Measurements from ENCODE around the gene INTS11.

Gene INTS11

DNA sequence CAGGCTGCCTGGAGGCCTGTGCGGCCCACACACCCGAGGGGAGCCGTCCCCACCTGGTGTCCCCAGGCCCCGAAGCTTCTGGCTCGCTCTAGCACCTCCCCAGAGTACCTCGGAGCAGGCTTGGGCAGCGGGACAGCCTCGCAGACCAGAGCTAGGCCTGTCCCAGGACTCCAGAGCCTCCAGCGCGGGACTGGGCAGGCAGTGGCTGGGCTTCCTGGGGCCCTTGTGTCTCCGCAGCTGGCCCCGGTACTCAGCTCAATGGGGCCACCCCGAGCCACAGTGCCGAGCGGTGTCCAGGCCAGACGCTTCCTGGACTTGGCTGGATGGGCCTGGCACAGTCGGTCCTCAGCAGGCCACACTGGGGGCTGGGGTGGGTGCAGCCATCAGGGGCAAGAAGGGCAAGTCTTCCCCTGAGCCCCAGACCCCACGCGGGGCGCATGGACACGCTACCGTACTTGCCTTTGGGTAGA, 39.3 kb downstream of the INTS11 start:
- DNase-seq (ENCODE audit: low read depth): no peak

- no peak for DNase-seq (ENCODE audit: low read depth)
These were observed 40.0 kb downstream of the INTS11 start for GRCh38 chr1:1284221-1285101.

- DNase-seq (ENCODE audit: low read depth): no peak
These were observed 40.6 kb downstream of the INTS11 start for GRCh38 chr1:1283821-1284220.

- peak; percentile 36 for DNase-seq (ENCODE audit: low read depth)
These were observed 41.5 kb downstream of the INTS11 start for GRCh38 chr1:1282998-1283397.

GRCh38 chr1:1281533-1282321, 42.7 kb downstream of the INTS11 start:
- peak; percentile 59 for DNase-seq (ENCODE audit: low read depth)

- no peak for DNase-seq (ENCODE audit: low read depth)
These were observed 43.5 kb downstream of the INTS11 start for GRCh38 chr1:1280782-1281481.

DNA sequence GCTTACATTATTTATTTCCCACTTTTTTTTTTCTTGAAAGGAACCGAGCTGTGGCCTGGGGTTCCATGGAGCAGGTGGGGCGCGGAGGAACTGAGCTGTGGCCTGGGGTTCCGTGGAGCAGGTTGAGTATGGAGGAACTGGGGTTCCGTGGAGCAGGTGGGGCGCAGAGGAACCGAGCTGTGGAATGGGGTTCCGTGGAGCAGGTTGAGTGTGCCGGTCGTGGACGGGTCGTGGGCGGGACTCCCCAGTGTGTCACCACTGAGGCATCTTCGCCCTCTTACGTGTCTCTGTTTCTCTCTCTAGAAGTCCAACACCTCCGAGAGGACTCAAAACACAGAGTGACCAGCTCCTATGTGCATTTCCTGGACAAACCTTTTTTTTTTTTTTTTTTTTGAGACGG, 45.4 kb downstream of the INTS11 start:
- no peak for DNase-seq (ENCODE audit: low read depth)

DNA sequence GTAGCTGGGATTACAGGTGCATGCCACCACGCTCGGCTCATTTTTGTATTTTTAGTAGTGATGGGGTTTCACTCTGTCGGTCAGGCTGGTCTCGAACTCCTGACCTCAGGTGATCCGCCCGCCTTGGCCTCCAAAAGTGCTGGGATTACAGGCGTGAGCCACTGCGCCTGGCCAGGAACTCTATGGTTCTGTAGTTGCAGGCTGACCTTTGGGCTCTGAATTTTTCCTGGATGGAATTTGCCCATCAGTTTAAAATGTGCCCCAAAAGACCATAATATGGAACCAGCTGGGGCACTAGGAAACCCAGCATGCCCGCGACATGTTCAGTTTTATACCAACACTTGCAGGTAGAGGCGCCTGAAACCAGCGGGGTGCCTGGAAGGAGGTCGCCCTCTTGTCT, 45.8 kb downstream of the INTS11 start:
- no peak for DNase-seq (ENCODE audit: low read depth)

DNA sequence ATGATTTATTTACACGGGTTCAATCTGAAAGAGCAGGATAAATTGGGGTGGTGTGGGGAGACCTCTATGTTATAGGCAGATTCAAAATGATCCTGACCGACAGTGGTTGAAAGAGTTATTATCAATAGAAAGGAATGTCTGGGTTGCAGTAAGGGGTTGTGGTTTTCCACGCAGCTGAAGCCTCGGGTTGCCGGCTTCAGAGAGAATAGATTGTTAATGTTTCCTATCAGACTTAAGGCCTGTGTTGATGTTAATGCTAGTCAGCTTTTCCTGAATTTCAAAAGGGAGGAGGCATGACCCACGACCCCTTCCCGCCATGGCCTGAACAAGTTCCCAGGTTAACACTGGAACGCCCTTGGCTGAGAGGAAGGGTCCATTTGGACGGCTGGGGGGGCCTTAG, 48.6 kb downstream of the INTS11 start:
- peak; percentile 47 for DNase-seq (ENCODE audit: low read depth)

- no peak for DNase-seq (ENCODE audit: low read depth)
These were observed 49.5 kb downstream of the INTS11 start for GRCh38 chr1:1274931-1275431.

DNA sequence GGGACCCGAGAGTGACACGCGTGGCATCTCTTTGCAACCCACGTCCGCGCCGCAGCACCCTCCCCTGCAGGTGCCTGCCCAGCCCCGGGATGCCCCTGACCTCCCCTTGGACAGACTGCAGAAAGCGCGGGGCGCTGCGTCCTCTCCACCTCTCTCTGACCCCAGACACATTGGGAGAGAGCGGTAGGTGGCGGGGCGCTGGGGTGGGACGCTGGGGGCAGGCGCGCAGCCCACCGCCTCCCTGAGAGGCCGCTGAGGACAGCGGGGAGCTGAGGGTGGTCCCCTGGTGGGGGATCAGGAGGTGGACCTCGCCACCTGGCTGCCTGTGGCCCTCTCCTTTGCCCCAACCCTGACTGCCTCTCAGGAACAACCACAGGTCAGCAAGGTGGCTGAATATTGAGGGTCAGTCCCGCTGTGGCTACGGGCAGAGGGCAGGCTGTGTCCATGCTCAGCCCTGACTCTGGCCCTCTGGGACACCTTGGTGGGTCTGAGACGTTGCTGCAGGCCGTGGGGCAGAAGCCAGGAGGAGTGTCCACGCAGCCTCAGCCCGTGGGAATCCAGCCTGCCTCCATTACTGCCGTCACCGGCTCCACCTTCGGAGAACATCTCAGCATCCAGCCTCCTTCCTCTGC, 50.0 kb downstream of the INTS11 start:
- DNase-seq (ENCODE audit: low read depth): no peak

GRCh38 chr1:1273512-1274298, 50.8 kb downstream of the INTS11 start, which contains the start of gene UBE2J2:
Gene UBE2J2 (minus strand): TSS chr1:1273854. CDS start chr1:1267992, 5,862 bp downstream.
- peak; percentile 92 for DNase-seq (ENCODE audit: low read depth)

DNA sequence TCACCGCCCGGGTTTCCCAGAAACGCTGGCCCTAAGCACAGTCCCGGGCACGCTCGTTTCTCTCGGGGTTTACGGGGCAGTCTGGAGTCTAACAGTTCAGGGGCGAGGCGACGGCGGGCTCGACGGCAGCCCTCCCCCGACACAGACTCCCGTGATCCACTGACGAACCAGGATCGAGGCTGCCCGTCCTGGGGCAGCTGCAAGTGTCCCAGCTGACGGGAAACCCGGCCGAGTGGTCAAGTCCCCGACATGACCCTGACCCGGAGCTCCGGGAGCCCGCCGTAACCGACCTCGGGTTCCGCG, 51.3 kb downstream of the INTS11 start:
- DNase-seq (ENCODE audit: low read depth): no peak

- no peak for DNase-seq (ENCODE audit: low read depth)
These were observed 51.9 kb downstream of the INTS11 start for GRCh38 chr1:1272341-1273208.

DNA sequence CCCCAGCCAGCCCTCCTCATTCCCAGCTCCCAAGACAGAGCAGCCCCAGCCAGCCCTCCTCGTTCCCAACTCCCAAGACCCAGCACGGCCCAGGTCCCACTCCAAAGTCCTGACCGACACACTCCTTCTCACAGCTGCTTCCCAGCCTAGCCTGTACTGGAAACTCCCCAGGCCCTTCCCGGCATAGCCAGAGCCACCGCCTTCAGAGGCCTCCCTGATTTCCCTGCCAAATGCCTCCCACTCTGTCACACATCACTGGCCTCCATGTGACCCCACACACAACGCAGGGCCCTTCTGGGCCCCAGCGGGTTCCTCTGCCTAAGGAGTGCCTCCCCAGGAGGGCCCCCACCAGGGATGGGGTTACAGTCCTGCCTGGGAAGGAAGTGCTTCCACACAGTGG, 53.6 kb downstream of the INTS11 start:
- DNase-seq (ENCODE audit: low read depth): peak; percentile 34

GRCh38 chr1:1268284-1268682, 56.2 kb downstream of the INTS11 start:
- no peak for DNase-seq (ENCODE audit: low read depth)

DNA sequence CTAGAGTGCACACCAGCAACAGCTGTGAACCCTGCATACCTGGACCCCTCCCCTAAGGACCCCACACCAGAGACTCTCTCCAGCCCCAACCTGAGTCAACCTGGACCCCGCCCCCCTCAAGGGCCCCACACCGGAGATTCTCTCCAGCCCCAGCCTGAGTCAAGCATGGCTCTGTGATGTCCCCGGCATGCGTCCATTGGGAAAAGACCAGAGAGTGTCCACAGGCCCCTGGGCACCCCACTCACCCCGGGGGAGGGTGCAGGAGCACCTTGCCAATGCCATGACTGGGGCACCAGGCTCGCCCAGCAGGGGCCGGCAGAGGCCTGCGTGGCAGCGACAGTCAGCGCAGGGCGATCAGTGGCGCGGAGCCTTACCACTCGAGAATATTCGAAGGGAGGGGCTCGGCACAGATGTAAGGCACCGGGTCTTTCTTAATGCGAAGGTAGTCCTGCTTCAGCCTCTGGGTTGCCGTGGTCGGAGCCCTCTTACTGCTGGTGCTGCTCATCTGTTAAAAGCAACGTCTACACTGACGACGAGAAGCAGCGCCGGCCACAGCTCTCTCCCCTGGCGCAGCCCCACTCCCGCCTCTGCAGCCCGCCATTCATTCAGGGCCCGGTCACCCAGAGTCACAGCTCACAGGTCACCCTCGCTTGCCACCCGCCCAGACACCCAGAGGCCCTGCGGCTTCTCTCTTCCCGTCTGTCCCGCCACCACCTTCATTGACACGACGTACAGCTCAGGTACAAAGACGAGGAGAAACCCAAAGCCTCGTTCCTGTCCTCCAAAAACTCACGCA, 56.8 kb downstream of the INTS11 start:
- DNase-seq (ENCODE audit: low read depth): no peak

- peak; percentile 97 for DNase-seq (ENCODE audit: low read depth)
These were observed 59.6 kb downstream of the INTS11 start for GRCh38 chr1:1264868-1265272.

DNA sequence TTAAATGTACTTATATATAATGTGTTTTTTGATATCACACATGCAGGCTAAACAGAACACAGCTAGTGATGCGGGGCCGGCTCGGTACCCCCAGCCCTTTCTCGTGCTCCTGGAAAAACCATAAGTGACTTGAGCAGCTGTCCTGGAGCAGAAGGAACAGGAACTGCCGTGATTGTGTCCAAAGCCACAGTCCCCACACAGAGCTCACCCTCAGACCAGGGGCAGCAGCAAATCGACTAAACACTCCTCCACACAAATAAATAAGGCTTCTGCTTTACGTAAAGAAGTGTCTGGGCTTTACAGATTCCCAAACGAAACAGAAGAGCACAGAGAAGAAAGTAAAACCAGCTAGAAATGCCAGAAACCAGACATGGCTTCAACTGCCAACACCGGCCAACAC, 60.4 kb downstream of the INTS11 start:
- DNase-seq (ENCODE audit: low read depth): no peak

Measured in iris pigment epithelial cell (primary cell).